ENCODE measurements around the gene BDKRB2.

The BDKRB2 gene

DNA sequence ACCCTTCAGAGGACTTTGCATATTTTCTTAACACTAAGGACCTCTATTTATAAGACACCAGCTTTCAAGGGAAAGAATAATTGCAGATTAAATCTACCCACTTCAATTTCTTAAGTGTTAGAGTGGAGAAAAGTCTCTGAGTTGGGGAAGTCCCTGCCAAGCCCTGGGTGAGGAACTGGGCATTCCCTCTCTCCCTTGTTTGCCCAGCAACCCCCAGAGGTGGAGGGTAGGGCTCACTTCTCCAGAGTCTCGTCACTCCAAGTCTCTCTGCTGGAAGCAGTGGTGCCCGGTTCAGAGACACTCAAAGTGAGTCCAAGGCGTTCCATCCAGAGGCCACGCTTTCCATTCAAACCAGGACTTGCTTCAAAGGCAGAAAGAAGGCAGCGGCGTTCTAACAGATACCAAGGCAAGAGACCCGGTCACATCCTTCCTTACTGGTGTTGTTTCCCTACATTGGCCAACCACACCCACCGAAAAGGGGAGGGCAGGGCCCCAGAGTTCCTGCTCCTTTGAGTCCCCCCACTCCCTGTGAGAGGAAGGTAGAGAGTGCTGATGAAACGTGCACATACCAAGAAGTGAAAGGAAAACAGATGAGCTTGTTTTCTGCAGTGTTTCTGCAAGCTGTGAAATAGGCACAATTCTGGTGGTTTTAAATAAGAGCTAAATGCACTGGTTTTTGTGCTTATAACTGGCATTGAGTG lies 6.1 kb upstream of the BDKRB2 start:
- DNase-seq (ENCODE audit: low read depth in 2 of 2), result no peak

DNA sequence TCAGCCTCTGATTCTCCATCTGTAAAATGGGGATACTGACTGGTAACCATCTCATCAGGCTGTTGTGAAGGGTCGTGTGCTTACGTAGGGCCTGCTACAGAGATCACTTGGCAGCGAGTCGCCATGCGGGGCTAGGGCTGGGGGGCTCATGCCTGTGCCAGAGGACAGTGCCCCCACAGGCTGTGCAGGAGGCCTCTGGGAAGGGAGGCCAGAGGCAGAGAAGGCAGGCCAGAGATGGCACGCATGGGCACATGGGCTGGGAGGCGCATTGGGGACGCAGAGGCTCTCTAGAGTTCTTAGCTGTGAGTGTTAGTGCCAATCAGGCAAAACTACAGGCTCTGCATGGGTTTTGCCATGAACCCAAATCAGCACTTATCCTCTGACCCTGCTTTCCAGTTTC lies 3.5 kb upstream of the BDKRB2 start:
- DNase-seq (ENCODE audit: low read depth in 2 of 2), result no peak

DNA sequence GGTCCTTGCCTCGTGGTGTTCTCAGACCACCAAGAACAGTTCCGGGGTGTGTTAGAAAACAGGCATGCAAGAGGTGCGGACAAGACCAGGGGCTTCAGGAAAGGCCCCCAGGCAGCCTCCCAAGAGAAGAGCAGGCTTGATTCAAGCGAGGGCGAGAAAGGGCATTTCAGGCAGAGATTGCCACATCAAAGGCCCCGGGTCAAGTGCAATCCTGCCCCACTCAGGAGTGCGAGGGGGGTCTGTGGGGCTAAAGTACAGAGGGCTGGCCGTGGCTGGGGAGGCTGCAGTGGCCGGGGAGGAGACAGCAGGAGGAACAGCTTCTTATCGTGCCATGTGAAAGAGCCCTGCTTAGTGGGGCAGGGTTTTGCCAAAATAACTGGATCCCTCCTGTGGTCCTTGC lies 2.7 kb upstream of the BDKRB2 start:
- DNase-seq (ENCODE audit: low read depth in 2 of 2), result no peak

DNA sequence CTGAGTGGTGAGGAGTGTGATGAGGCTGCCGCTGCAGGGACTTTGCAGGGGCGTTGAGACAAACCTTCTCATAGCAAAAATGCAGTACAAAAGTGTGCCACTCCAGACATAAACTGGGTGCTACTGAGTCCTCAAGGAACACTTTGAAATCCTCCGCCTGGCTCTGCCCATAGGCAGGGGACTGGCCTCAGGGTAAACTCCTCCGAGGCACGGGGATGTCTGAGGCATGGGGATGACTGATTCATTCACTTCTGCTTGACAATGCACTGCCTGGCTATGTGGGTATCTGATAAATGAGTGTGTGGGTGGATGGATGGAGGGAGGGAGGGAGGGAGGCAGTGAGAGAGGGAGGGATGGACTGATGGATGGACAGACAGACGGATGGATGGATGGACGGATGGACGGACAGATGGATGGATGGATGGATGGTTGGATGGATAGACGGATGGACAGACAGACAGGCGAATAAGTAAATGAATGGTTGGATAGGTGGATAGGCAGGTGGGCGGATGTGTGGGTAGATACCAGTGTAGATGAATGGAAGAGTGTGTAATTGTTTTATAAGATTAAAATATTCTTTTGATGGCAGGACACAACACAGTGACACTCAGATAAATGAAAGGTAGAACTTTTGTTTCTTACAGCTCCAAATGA lies 2.1 kb upstream of the BDKRB2 start:
- no peak for DNase-seq (ENCODE audit: low read depth in 2 of 2)

DNA sequence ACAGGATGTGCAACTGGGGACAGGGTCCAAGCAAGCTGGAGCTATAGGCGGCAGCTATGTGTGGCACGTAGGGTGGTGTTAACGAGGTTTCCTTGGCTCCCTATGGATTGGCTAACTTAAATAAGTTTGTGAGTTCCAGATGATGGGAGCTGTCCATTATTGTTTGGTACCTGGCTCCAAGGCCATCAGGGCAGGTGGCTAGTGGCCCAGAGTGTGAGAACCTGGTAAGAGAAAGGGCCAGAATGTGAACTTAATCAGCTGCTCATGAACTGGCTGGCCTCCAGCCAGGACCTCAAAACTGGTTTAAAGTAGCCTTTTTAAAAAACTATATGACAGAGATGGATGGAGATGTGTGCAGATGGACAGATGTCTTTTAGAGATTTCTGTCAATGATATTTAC lies 1.5 kb upstream of the BDKRB2 start:
- DNase-seq (ENCODE audit: low read depth in 2 of 2), result no peak

DNA sequence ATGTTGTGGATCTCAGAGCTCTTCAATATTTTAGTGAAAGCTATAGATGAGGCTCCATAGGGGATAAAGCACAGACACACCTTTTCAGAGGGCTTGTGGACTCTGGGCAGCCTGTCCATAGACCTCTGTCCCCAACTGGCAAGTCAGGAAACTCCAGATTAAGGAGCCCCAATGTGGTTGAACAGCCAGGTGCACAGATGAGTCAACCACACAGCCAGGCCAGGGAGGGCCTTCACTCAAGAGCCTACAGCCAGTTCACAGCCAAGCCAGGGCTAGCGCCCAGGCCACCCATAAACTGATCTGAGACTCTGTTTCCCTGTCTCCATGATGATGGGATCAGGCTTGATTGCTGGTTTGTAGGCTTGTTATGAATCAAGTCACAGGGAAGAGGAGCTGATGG lies 1.0 kb upstream of the BDKRB2 start:
- DNase-seq (ENCODE audit: low read depth in 2 of 2), result no peak

DNA sequence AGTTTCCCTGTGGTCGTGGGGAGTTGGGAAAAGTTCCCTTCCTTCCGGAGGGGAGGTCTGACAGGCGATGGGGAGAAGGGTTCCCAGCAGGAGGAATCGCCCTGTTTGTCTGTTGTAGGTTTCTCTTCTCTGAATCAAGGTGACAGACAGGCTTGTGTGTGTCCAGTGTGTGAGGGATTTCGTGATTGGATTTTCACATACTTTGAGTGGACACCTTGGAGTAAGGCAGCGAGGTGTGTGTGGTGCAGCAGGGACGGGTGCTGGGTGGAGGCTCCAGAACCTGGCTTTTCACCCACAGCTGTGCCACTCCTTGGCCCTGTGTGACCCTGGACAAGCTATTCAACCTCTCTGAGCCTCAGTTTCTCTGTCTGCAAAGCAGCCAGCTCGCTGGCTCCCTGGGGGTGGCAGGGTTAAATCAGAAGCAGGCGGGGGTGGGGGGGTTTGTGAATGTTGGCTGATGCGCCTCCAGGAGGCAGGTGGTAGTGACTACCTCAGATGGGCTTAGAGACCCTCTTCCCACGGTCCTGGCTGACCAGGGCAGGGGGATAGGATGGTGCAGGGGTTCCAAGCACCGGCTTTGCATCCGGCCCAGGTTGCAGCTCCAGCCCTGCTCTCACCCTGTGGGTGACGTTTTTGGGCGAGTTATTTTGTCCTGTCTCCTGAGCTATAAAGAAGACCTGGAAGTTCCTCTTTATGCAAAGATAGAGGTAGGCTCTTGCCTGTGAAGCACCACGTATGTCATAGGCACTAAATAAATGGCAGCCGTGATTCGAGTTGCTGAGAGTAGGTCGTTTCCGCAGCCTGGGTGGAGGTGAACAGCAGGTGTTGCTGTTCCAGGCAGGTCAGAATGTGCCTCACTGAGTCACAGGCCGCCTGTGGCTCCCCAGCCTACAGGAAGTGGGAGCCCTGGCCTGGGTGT lies 679 bp downstream of the BDKRB2 start:
- no peak for DNase-seq (ENCODE audit: low read depth in 2 of 2)

DNA sequence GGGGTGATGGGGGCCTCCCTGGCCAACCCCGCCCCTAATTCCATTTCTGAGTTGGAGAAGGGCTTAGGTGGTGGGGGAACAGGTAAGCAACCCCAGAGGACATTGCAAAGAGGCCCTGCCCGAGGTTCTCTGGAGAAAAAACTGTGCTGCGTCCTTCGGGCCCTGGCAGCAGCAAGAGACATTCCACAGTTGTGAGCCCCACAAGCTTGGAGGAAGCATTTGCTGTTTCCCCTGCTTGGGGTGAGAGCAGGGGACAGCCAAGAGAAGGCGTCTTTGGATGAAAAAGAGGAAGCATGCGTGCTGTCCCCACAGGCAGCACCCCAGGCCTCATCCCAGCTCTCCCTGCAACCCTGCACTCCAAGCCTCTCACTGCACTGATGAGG lies 1.3 kb downstream of the BDKRB2 start:
- DNase-seq (ENCODE audit: low read depth in 2 of 2), result no peak

DNA sequence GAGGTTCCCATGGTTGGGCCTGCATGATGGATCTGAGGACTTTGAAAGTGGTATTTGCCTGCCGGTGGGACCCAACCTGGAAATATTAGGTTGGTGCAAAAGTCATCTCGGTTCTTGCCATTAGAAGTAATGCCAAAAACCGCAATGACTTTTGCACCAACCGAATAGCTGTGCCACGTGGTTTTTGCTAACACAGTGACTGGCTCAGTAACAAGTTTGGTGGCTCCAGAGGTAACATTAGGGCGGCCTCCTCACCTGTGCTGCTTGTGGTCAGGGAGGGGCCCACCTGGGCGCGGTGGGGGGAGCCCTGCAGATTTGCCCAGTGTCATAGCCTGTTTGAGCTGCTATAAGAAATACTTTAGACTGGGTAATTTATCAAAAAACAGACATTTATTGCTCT lies 1.8 kb downstream of the BDKRB2 start:
- DNase-seq (ENCODE audit: low read depth in 2 of 2), result no peak

DNA sequence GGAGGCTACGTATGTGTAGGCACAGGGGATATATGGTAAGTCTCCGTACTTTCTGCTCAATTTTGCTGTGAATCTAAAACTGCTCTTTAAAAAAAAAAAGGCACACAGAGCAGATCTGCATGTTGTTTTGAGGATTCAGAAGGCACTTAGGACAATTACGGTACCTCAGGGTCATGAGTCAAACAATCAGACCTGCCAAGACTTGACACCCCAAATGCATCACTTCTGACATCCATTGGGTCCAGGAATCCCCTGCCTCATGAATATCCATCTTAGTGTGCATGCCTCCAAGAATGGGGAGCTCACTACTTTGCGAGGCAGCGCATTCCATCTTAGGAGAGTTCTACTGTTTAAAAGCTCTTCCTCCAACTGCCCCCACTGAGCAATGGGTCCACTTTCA lies 3.0 kb downstream of the BDKRB2 start:
- DNase-seq (ENCODE audit: low read depth in 2 of 2), result no peak

DNA sequence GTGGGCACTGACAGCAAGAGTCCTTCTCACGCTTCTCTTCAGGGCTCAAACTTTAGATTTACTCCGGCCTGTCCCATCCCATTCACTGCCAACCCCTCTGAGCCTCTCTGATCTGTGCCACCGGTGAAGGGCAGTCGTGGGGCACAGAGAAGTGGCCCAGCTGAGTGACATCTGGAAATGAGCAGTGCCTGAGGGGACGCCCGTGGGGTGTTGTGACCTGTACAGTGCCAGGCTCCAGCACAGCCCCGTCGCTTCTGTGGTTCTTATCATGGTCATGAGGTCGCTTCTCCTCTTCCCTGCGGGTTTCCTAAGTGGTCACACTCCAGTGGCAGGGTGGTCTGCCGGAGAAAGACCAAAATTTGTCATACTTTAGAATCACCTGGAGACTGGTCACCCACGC lies 4.1 kb downstream of the BDKRB2 start:
- DNase-seq (ENCODE audit: low read depth in 2 of 2), result no peak

DNA sequence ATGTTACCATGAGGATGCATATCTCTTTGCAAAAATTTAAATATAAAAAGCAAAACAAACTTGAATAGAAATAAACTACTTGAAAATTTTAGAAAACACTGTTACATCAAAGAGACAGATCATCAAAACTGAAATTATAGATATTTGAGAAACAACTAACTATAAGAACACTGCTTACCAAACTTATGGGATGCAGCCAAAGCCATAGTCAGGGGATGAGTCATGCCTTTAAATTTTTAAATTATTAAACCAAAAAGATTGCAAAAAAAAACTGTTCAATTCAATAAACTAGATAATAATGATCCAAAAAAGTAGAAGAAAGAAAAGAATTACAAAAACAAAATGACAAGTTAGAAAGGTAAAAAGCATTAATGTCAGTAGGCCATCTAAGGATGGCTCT lies 7.5 kb downstream of the BDKRB2 start:
- DNase-seq (ENCODE audit: low read depth in 2 of 2), result no peak

DNA sequence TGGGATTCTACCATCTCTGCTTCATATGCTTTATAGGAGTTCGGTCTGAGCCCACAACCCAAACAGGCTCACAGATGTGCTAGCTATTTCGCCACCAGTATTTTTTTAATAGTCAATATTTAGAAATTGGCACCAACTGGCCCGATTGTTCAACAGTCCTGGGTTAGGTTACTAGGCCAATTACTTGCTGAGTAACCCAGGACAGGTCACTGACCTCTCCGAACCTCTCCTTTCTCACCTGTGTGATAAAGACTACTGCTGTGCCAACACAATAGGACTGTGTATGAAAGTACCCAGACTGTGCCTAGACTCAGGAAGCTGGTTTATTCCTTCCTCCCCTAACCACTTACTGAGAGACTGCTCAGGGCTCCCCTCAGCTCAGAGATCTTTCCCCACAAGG lies 8.3 kb downstream of the BDKRB2 start:
- DNase-seq (ENCODE audit: low read depth in 2 of 2), result no peak

DNA sequence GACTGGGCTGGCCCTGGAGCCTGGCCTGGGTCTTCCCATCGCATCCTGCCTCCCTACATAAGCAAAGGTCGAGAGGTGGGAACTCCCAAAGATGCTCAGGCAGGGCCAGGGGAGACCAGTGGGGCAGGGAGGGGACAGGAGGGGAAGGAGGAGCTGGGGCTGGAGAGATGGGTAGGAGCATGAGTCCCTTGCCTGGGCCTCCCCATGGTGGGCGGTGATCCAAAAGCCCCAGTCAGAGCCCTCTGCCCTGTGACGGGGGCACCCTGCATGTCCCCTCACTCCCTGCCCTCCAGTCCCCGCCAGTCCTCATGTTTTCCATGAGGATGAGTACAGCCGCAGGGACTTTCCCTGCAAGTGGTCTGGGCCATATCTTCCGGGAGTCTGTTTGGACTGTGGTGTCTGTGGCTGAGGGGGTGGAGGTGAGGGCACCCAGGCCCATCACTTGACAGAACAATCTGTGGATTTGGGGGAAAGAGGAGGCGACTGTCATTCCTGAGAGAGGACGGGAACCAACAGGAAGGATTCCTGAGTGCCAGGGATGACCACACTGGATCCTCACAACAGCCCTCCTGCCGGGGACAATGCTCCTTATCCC lies 9.3 kb downstream of the BDKRB2 start:
- DNase-seq (ENCODE audit: low read depth in 2 of 2), result no peak

DNA sequence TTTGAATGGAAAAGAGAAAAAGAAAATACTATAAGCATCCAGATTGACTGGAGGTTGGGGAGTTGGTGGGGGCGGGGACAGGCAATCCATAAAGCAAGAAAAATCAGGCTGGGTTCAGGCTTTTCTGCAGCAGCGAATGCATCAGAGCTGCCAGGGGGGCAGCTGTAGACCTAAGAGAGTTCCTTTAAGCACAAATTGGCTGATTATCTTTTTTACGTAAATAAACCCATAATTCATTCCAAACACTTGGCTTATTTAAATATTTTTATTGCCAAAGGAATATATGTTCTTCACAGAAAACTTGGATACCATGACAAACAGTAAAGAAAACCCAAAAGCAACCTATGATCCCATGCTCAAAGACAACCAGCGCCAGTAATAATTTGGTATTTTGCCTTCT lies 10.2 kb downstream of the BDKRB2 start:
- DNase-seq (ENCODE audit: low read depth in 2 of 2), result no peak

DNA sequence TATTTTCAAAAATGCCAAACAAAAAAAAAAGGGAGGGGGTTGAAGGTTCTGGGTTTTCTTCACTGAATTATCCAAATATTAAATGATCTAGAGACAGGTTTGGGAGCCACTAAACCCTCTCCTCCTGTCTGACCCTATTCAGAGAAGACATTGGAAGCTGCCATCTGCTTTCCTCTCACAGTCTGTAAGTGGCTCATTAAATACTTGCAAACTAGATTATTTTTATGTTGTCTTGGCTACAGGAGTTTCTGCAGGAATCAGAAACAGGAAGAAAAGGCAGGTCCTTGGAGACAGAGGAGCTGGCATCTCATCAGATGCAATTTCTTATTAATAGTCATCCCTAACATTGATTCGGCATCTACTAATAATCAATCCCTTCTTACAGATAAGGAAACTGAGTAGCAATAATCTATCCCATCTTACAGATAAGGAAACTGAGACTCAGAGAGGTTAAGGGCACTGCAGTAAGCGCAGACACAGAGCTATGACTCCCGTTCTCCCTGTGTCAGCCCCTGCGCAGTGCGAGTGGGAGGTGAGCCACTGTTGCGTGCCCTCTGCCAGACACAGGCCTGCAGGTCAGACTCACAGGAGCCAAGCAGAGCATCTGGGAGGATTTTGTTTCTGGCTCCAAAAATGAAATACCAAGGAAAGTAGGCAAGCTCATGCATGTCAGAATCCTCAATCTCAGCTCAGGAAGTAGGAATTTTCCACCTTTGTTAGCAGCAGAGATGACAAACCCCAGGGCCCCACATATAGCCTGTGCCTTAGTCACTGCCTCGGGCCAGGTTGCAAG lies 11.0 kb downstream of the BDKRB2 start:
- DNase-seq (ENCODE audit: low read depth in 2 of 2), result no peak

DNA sequence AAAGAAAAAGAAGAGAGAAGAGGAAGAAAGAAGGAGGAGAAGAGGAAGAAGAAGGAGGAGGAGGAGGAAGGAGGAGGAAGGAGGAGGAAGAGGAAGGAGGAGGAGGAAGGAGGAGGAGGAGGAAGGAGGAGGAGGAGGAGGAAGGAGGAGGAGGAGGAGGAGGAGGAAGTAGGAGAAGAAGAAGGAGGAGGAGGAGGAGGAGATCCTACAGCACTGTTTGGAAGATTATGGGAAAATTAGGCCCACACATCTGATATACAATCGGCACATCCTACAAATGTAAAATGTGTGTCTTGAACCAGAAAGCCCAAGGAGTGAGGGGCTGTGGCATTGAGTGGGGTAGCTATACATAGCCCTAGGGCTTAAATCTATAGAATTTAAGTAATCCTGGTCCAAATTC lies 12.0 kb downstream of the BDKRB2 start:
- DNase-seq (ENCODE audit: low read depth in 2 of 2), result no peak

DNA sequence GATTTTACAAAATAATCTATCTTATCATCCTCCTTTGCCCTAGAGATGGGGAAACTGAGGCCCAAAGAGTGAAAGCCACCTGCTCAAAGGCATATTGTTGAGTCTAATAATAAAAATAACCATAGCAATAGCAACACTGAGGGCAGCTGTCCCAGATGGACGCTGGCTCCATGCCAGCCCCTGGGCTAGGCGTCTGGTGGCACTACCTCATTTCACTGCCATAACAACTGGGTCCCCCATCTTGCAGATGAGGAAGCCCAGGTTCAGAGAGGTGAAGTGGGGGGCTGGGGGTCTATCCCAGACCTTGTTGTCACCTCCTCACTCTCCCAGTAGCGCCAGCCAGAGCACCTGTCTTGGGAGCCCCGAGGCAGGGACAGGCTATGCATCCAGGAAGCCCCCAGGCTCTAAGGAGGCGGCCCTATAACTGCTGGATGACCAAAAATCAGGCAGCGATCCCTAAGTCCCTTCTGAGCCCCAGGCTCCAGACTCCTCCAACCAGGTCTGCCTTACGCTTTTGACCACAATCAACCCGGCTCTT lies 12.8 kb downstream of the BDKRB2 start:
- no peak for DNase-seq (ENCODE audit: low read depth in 2 of 2)

DNA sequence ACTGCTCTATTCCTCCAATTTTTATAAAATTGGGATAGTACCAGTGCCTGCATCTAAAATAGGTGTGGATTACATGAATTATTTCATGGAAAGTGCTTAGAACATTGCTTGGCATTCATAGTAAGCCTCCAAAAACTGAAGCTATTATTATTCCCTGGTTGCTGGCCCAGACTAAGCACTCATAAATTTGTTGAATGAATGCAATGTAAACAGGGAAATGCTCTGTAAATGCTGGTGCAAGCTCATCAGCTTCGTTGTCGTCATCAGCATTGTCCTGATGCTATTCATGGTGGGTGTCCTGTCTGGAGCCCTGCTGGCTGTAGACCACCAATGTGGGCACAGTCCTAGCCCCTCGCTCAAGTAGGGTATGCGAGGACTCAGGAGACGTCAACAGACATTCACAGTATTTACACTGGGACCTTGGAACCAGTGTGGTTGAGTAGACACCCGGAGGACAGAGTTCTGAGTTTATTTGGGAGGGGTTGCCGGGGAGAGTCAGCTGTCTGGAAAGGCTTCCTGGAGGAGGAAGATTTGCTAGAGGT lies 16.5 kb downstream of the BDKRB2 start:
- DNase-seq (ENCODE audit: low read depth in 2 of 2), result no peak

DNA sequence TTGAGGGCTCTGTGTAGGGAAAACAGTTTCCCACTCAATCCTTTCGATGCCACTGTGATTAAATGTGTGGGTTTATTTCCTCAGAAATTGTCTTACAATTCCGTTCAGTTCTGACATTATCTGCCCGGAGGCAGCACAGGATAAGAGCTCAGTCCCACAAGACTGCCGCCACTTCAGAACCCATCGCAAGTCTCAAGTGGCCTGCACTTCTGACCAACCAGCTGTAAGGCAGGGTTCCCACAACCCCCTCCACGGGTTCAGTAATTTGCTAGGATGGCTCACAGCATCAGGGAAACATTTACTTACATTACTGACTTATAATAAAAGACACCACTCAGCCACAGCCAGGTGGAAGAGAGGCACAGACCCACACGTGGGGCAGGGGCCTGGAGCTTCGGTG lies 17.2 kb downstream of the BDKRB2 start:
- no peak for DNase-seq (ENCODE audit: low read depth in 2 of 2)

DNA sequence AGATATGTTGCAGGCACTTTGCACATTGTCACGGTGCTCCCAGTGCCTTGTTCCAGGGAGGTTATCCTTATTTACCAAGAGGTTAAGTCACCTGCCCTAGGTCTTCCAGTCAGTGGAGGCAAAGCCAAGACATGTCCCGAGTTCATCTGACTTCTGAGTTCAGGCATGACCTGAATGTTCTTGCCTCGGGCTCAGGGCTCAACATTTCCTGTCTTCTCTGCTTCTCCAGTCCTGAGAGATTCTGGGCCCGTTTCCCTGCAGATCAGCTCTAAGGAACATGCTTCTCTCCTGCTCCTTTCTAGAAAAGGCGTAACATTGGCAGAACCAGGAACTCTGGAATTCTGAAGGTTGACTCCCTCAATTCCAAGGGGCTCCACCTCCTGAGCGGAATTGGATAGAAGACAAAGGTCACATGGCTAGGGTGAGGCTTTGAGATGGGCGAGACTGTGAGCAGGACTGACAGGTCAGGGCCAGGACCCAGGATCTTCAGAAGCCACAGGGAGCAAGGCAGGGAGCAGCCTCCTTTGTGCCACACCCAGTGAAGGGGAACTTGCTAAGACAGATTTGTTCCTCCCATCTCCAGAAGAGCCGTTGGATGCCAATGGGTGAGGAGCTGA lies 19.9 kb downstream of the BDKRB2 start:
- DNase-seq (ENCODE audit: low read depth in 2 of 2), result no peak
